ENCODE measurements around the gene C12orf50. TPM values are rescaled to one million over a fixed set of nuclear protein-coding genes. Genes with fewer than 3 reads are reported as not detected.
A peak's percentile ranks its signal among the peaks of the same experiment; 100 is the strongest.

The C12orf50 gene, protein sequence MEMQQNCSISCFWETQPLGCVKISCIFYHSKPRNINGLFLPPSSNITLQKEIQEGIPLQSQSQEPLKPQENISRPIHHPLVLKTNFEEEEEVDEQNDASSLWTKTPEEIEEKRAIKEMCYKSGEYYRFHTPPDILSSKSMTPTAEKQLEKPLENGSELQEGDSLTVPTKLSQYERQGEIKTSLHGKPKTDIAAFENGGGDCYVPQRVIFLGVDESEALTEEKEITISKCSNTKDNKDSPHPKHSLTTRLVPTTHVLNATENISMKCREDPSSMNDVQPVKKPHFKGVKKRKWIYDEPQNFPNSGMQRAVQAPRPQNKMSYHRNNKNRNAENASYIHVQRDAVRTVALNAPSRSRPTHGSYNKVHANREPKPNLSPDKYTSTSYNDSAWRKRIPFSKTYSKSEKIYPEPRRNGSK
- 0.04 TPM for polyA plus RNA-seq
- long read RNA-seq, donor 1, result 0 reads
- long read RNA-seq, donor 2, partial matches to known transcripts, result 0 of 15 reads
- long read RNA-seq, donor 2, other reads (novel, unspliced or antisense), result 15 of 15 reads
- long read RNA-seq, donor 3, result 0 reads
- long read RNA-seq, donor 4, result 0 reads
- long read RNA-seq, donor 5, result 0 reads
- long read RNA-seq, donor 6, result 0 reads
- long read RNA-seq, donor 7, result 0 reads
- long read RNA-seq, donor 8, partial matches to known transcripts, result 0 of 6 reads
- long read RNA-seq, donor 8, other reads (novel, unspliced or antisense), result 6 of 6 reads
- long read RNA-seq, donor 9, result 0 reads
- long read RNA-seq, donor 10, partial matches to known transcripts, result 19 of 25 reads
- long read RNA-seq, donor 10, other reads (novel, unspliced or antisense), result 6 of 25 reads
- long read RNA-seq, donor 11, result 0 reads

DNA sequence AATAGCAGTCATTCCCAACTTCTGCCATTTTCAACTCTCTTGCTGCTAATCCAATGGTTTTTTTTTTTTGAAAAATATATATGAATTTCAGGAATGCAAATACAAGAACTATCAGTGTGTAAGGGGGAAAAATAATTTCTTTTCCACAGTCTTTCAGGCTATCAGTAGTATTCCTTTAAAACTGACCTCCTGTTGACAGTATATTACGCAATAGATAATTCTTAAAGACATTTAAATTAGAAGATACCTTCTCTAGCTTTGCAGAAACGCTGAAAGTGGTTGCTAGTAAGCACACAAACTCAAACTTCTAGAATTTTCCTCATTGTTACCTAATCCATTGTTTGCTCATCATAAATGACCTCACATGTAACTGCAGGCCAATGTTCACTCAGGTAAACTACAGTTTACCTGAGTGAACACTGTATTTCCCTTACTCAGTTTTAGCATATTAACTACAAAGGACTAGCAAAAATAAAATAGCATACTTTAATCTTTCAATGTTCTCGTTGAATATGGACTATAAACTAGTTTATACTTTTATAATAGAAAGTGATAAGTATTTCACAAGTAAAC lies at the start of gene C12orf50:
TSS of gene C12orf50 (minus strand) at position 309 of the 573 bp plus-strand sequence. CDS start 2,439 bp downstream, outside the sequence.
- H3K27me3 ChIP-seq (ENCODE audit: control insufficient read depth, insufficient read depth, low read length), result no peaks in the 10 kb centered on the region
- 29% methylated on average over 2 of the region's 3 CpGs for WGBS (ENCODE audit: insufficient coverage, low lambda C conversion rate)
- H3K4me1 ChIP-seq (ENCODE audit: control insufficient read depth, insufficient read depth, low read length), result no peaks in the 10 kb centered on the region
- H3K9me3 ChIP-seq (ENCODE audit: control insufficient read depth, low read depth, low read length), result no peaks in the 10 kb centered on the region
- H3K4me3 ChIP-seq (ENCODE audit: low read length), result no peak within 1 kb of the TSS
- H3K36me3 ChIP-seq (ENCODE audit: control insufficient read depth, insufficient read depth, low read length), result no peaks in the 10 kb centered on the region
- peak in 1 of 2 donors; percentile 14 for DNase-seq
- no peak within 1 kb of the TSS for H3K27ac ChIP-seq (ENCODE audit: low read length)

DNA sequence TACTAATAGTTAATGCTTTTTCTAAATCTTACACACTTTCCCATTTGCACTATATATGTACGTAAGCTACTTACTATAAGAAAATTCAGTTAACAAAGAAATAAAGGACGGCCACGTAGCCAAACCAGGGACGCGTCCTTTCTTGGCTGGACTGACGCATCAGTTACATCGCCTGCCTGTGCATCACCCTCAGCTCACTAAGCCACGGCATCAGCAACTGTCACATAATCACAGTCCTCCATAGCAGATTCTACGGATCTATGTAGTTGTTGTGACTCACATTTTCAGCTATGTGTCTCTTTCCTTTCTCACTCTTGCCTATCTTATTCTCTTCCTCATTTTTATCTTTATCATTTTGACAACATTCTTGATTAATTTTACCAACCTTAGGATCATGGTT lies 38.1 kb upstream of the C12orf50 start:
- H3K27ac ChIP-seq (ENCODE audit: low read length), result no peak overlapping the region
- H3K27me3 ChIP-seq (ENCODE audit: control insufficient read depth, insufficient read depth, low read length), result no peaks in the 10 kb centered on the region
- DNase-seq, result no peak
- no peaks in the 10 kb centered on the region for H3K4me1 ChIP-seq (ENCODE audit: control insufficient read depth, insufficient read depth, low read length)
- H3K36me3 ChIP-seq (ENCODE audit: control insufficient read depth, insufficient read depth, low read length), result peaks cover 12% of the 10 kb centered on the region
- 95% methylated on average over 9 of the region's 9 CpGs for WGBS (ENCODE audit: insufficient coverage, low lambda C conversion rate)
- H3K9me3 ChIP-seq (ENCODE audit: control insufficient read depth, low read depth, low read length), result no peaks in the 10 kb centered on the region
- no peak overlapping the region for H3K4me3 ChIP-seq (ENCODE audit: low read length)

DNA sequence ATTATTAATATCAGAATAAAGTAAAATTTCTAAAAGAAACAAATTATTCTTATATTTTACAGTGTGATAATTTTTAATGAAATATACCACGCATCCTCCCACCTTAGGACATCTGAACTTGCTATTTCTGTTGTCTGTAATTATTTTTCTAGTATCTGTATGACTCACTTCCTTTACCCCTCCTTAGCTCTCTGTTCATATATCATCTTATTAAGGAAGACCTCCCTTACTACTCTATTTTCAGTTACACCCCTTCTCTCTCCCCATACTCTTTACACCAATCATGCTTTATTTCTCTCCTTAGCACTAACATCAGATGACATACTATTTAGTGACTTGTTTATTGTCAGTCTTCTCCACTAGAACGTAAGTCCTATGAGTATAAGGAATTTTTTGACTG lies 34.2 kb upstream of the C12orf50 start:
- WGBS (ENCODE audit: insufficient coverage, low lambda C conversion rate), result 94% methylated on average over 2 of the region's 2 CpGs
- Histone ChIP-seq H3K4me3 (ENCODE audit: low read length) (no peak overlapping the region), H3K27ac (ENCODE audit: low read length) (no peak overlapping the region), H3K36me3 (ENCODE audit: control insufficient read depth, insufficient read depth, low read length) (peaks cover 14% of the 10 kb centered on the region), H3K27me3 (ENCODE audit: control insufficient read depth, insufficient read depth, low read length) (no peaks in the 10 kb centered on the region), H3K9me3 (ENCODE audit: control insufficient read depth, low read depth, low read length) (no peaks in the 10 kb centered on the region), H3K4me1 (ENCODE audit: control insufficient read depth, insufficient read depth, low read length) (no peaks in the 10 kb centered on the region)
- no peak for DNase-seq

DNA sequence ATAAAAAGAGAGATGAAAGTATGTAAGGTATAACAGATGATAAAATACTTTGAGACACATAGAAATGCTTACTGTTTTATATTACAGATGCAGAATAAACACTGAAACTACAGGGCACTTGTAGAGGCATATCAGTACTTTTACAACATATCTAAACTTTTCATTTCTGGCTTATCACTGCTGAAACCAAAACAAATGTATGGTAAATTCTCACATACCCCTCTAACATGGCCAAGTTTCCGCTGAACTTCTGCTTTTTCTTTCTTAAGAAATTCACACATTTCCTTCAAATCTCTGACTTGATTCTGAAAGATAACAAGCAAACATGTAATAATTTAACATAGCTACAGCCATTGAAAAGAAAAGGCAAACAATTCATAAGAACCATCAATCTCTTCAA lies 33.3 kb upstream of the C12orf50 start:
- no peak overlapping the region for H3K4me3 ChIP-seq (ENCODE audit: low read length)
- H3K27me3 ChIP-seq (ENCODE audit: control insufficient read depth, insufficient read depth, low read length), result no peaks in the 10 kb centered on the region
- WGBS (ENCODE audit: insufficient coverage, low lambda C conversion rate), result 100% methylated on average over 1 of the region's 1 CpG
- H3K27ac ChIP-seq (ENCODE audit: low read length), result no peak overlapping the region
- H3K4me1 ChIP-seq (ENCODE audit: control insufficient read depth, insufficient read depth, low read length), result no peaks in the 10 kb centered on the region
- peaks cover 21% of the 10 kb centered on the region for H3K36me3 ChIP-seq (ENCODE audit: control insufficient read depth, insufficient read depth, low read length)
- no peaks in the 10 kb centered on the region for H3K9me3 ChIP-seq (ENCODE audit: control insufficient read depth, low read depth, low read length)
- no peak for DNase-seq

DNA sequence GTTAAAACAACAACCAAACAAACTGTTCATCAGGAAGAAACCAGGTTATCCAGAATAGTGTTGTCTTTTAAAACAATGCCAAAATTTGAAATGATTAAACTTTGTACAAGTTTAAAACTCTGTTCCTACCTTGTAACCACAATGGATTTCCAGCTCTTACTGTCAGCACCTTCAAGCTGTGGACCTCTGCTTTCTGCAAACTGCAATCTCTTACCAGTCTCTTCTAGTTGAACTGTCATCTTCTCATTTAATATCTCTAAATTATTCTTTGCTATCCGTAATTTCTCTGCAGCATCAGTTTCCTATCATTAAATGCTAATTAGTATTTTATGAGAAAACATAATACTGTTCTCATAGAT lies 29.5 kb upstream of the C12orf50 start:
- no CpG with 5 or more reads among the region's 1 CpG for WGBS (ENCODE audit: insufficient coverage, low lambda C conversion rate)
- H3K36me3 ChIP-seq (ENCODE audit: control insufficient read depth, insufficient read depth, low read length), result peaks cover 26% of the 10 kb centered on the region

DNA sequence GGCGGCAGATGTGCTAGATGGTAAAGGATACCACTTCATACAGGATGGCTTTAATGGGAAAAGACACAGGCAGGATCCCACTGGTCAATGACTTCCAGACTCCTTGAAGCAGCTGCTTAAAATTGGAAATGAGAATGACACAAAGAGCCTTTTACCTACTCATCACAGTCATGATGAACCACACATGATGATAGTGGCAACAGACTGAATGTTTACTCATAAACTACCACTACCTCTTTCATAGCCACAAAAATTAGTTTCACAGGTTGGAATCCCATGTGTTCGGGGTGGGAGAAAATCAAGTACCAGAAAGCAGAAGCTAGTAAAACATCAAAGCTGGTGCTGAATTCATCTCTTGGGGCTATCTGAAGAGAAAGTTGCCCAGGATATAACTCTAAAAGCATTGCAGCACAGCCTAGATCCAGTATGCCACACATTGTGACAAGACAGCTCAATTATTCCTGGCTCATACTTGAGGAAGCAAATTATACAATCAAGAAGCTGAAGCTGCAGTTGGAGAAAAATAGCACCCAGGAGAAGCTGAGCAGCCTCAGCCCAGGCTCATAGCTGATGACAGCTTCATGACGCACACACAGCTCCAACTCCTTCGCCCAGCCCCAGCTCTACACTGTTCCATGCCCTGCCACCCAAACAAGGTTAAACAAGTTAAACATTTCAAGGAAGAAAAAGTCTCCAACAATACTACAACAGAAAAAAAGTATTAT lies 29.0 kb upstream of the C12orf50 start:
- Histone ChIP-seq H3K4me1 (ENCODE audit: control insufficient read depth, insufficient read depth, low read length) (no peaks in the 10 kb centered on the region), H3K27me3 (ENCODE audit: control insufficient read depth, insufficient read depth, low read length) (no peaks in the 10 kb centered on the region), H3K36me3 (ENCODE audit: control insufficient read depth, insufficient read depth, low read length) (peaks cover 26% of the 10 kb centered on the region), H3K27ac (ENCODE audit: low read length) (no peak overlapping the region), H3K4me3 (ENCODE audit: low read length) (no peak overlapping the region), H3K9me3 (ENCODE audit: control insufficient read depth, low read depth, low read length) (no peaks in the 10 kb centered on the region)
- DNase-seq, result no peak
- 100% methylated on average over 2 of the region's 4 CpGs for WGBS (ENCODE audit: insufficient coverage, low lambda C conversion rate)

More for the DNA sequence above, 29.5 kb upstream of the C12orf50 start:
- no peaks in the 10 kb centered on the region for H3K9me3 ChIP-seq (ENCODE audit: control insufficient read depth, low read depth, low read length)
- H3K4me3 ChIP-seq (ENCODE audit: low read length), result no peak overlapping the region
- H3K27me3 ChIP-seq (ENCODE audit: control insufficient read depth, insufficient read depth, low read length), result no peaks in the 10 kb centered on the region
- H3K27ac ChIP-seq (ENCODE audit: low read length), result no peak overlapping the region
- H3K4me1 ChIP-seq (ENCODE audit: control insufficient read depth, insufficient read depth, low read length), result no peaks in the 10 kb centered on the region
- DNase-seq, result no peak

DNA sequence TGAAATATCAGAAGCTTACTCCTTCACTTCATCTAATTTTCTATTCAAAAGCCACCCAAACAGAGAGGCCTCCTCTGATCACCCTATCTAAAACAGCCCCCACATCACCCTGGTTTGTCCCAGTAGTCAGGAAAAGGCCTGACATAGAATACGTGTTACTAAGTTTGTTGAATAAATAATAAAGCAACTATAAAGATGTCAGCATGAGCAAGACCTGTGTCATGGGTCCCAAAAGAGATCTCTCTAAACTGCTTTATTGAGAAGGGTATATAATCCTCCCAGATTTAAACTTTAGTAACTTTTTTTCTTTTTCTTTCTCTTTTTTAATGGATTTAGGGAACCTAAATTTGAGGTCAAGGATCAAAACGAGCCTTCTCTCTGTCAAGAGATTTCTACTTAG lies 27.4 kb upstream of the C12orf50 start:
- H3K9me3 ChIP-seq (ENCODE audit: control insufficient read depth, low read depth, low read length), result no peaks in the 10 kb centered on the region
- no peak overlapping the region for H3K4me3 ChIP-seq (ENCODE audit: low read length)
- DNase-seq, result no peak
- WGBS (ENCODE audit: insufficient coverage, low lambda C conversion rate), result 93% methylated on average over 2 of the region's 2 CpGs
- H3K4me1 ChIP-seq (ENCODE audit: control insufficient read depth, insufficient read depth, low read length), result no peaks in the 10 kb centered on the region
- H3K36me3 ChIP-seq (ENCODE audit: control insufficient read depth, insufficient read depth, low read length), result peaks cover 23% of the 10 kb centered on the region
- H3K27me3 ChIP-seq (ENCODE audit: control insufficient read depth, insufficient read depth, low read length), result no peaks in the 10 kb centered on the region
- no peak overlapping the region for H3K27ac ChIP-seq (ENCODE audit: low read length)

DNA sequence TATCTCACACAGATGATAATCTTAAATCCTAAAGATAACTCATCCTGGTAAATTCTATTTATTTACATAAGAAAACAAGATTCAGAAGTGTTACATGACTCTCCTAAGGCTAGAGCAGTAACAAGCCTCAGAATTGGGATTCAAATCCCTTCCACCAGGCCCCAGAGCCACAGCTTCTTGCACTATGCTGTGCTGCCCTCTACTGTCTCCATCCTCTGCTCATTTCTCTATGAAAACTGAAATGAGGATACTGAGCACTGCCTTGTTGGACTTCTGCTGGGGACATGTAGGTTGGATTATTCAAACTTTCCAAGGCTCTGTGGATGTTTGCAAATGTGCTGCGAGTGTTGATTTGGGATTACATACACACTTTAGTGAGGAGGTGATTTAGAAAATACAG lies 23.5 kb upstream of the C12orf50 start:
- no CpG with 5 or more reads among the region's 1 CpG for WGBS (ENCODE audit: insufficient coverage, low lambda C conversion rate)
- H3K36me3 ChIP-seq (ENCODE audit: control insufficient read depth, insufficient read depth, low read length), result peaks cover 16% of the 10 kb centered on the region
- H3K4me3 ChIP-seq (ENCODE audit: low read length), result no peak overlapping the region
- no peaks in the 10 kb centered on the region for H3K9me3 ChIP-seq (ENCODE audit: control insufficient read depth, low read depth, low read length)
- H3K27me3 ChIP-seq (ENCODE audit: control insufficient read depth, insufficient read depth, low read length), result no peaks in the 10 kb centered on the region
- H3K4me1 ChIP-seq (ENCODE audit: control insufficient read depth, insufficient read depth, low read length), result no peaks in the 10 kb centered on the region
- H3K27ac ChIP-seq (ENCODE audit: low read length), result no peak overlapping the region
- no peak for DNase-seq

DNA sequence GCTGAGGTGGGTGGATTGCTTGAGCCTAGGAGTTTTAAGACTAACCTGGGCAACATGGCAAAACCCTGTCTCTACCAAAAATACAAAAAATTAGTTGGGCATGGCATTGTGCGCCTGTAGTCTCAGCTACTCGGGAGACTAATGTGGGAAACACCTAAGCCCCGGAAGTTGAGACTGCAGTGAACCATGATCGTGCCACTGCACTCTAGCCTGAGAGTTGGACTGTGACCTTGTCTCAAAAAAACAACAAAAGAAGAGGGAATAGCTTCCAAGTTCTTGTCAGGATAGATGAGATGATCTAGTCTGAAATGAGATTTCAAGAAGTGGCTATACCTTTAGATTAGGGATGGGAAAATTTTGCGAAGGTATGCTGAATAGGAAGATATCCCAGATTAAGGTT lies 14.8 kb upstream of the C12orf50 start:
- no peak for DNase-seq
- WGBS (ENCODE audit: insufficient coverage, low lambda C conversion rate), result 83% methylated on average over 2 of the region's 5 CpGs

DNA sequence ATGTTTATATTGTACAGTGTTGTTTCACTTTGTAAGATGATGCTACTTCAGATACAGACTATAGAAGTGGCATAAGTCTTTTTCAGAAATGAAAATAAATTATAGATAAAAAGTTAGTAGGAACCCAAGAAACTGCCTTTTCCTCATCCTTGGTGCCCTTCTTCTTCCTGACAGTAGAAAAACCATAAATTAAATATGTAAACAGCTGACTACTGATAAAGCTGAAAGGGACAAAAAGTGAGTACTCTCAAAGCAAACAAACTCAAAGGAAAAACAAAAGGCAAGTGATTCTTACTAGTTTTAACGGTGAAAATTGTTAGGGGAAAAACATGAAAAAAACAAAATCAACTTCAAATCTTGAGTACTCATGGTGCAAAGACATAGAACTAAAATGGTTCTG lies 8.6 kb upstream of the C12orf50 start:
- DNase-seq, result no peak
- H3K36me3 ChIP-seq (ENCODE audit: control insufficient read depth, insufficient read depth, low read length), result no peaks in the 10 kb centered on the region
- H3K27ac ChIP-seq (ENCODE audit: low read length), result no peak overlapping the region
- H3K27me3 ChIP-seq (ENCODE audit: control insufficient read depth, insufficient read depth, low read length), result no peaks in the 10 kb centered on the region
- no peak overlapping the region for H3K4me3 ChIP-seq (ENCODE audit: low read length)
- WGBS (ENCODE audit: insufficient coverage, low lambda C conversion rate), result 38% methylated on average over 1 of the region's 1 CpG
- H3K9me3 ChIP-seq (ENCODE audit: control insufficient read depth, low read depth, low read length), result no peaks in the 10 kb centered on the region
- H3K4me1 ChIP-seq (ENCODE audit: control insufficient read depth, insufficient read depth, low read length), result no peaks in the 10 kb centered on the region

More for the DNA sequence above, 14.8 kb upstream of the C12orf50 start:
- Histone ChIP-seq H3K27me3 (ENCODE audit: control insufficient read depth, insufficient read depth, low read length) (no peaks in the 10 kb centered on the region), H3K4me3 (ENCODE audit: low read length) (no peak overlapping the region), H3K9me3 (ENCODE audit: control insufficient read depth, low read depth, low read length) (no peaks in the 10 kb centered on the region), H3K4me1 (ENCODE audit: control insufficient read depth, insufficient read depth, low read length) (no peaks in the 10 kb centered on the region), H3K27ac (ENCODE audit: low read length) (no peak overlapping the region), H3K36me3 (ENCODE audit: control insufficient read depth, insufficient read depth, low read length) (peaks cover 30% of the 10 kb centered on the region)
